ENCODE measurements around the gene ZNF483.

ZNF483 gene

GRCh38 chr9:111481885-111482636 is 42.9 kb upstream of the ZNF483 start:
- H2AFZ ChIP-seq (ENCODE audit: low read length), result no peak overlapping the region
- peaks cover 5% of the 10 kb centered on the region for H4K20me1 ChIP-seq (ENCODE audit: insufficient read depth, low read length, poor library complexity, severe bottlenecking)
- H3K36me3 ChIP-seq (ENCODE audit: insufficient read depth, low read length), result no peaks in the 10 kb centered on the region

GRCh38 chr9:111482694-111483438 is 42.1 kb upstream of the ZNF483 start:
- Histone ChIP-seq H2AFZ (ENCODE audit: low read length) (peak overlapping the region; percentile 74; the same call in 1 of the 2 replicates), H3K4me3 (ENCODE audit: low read length, poor library complexity, severe bottlenecking) (peak overlapping the region; percentile 78), H3K4me2 (ENCODE audit: low read depth, low read length, poor library complexity, severe bottlenecking) (peak overlapping the region; percentile 87), H3K4me1 (ENCODE audit: insufficient read depth, low read length, poor library complexity, severe bottlenecking) (no peaks in the 10 kb centered on the region), H3K27me3 (ENCODE audit: insufficient read depth, low read length, poor library complexity, severe bottlenecking) (no peaks in the 10 kb centered on the region), H3K36me3 (ENCODE audit: insufficient read depth, low read length) (no peaks in the 10 kb centered on the region), H3K79me2 (ENCODE audit: insufficient read depth, low read length) (peaks cover 26% of the 10 kb centered on the region), H3K9me3 (ENCODE audit: insufficient read depth, low read depth, low read length) (no peaks in the 10 kb centered on the region), H3K9ac (ENCODE audit: low read depth, low read length, poor library complexity, severe bottlenecking) (peak overlapping the region; percentile 62), H3K9me2 (replicated peaks; ENCODE audit: low read depth, low read length) (no peaks in the 10 kb centered on the region), H4K20me1 (ENCODE audit: insufficient read depth, low read length, poor library complexity, severe bottlenecking) (peaks cover 5% of the 10 kb centered on the region), H3F3A (ENCODE audit: low read depth) (no peaks in the 10 kb centered on the region)
- TF ChIP-seq EZH2phosphoT487 (IDR thresholded peaks at IDR 0.05; ENCODE audit: borderline replicate concordance) (no peak), CTCF (conservative IDR thresholded peaks at IDR 0.05; ENCODE audit: low read length) (no peak)

More at GRCh38 chr9:111481885-111482636, 42.9 kb upstream of the ZNF483 start:
- H3K9me3 ChIP-seq (ENCODE audit: insufficient read depth, low read depth, low read length), result no peaks in the 10 kb centered on the region
- peaks cover 32% of the 10 kb centered on the region for H3K79me2 ChIP-seq (ENCODE audit: insufficient read depth, low read length)
- no peaks in the 10 kb centered on the region for H3K27me3 ChIP-seq (ENCODE audit: insufficient read depth, low read length, poor library complexity, severe bottlenecking)
- no peak for TF ChIP-seq CTCF (conservative IDR thresholded peaks at IDR 0.05; ENCODE audit: low read length)
- TF ChIP-seq EZH2phosphoT487 (IDR thresholded peaks at IDR 0.05; ENCODE audit: borderline replicate concordance), result no peak
- H3K9me2 ChIP-seq (replicated peaks; ENCODE audit: low read depth, low read length), result no peaks in the 10 kb centered on the region
- H3K4me3 ChIP-seq (ENCODE audit: low read length, poor library complexity, severe bottlenecking), result peak overlapping the region; percentile 78
- no peaks in the 10 kb centered on the region for H3K4me1 ChIP-seq (ENCODE audit: insufficient read depth, low read length, poor library complexity, severe bottlenecking)
- peak overlapping the region; percentile 87 for H3K4me2 ChIP-seq (ENCODE audit: low read depth, low read length, poor library complexity, severe bottlenecking)
- no peaks in the 10 kb centered on the region for H3F3A ChIP-seq (ENCODE audit: low read depth)
- H3K9ac ChIP-seq (ENCODE audit: low read depth, low read length, poor library complexity, severe bottlenecking), result peak overlapping the region; percentile 62

- Histone ChIP-seq H3K9me2 (replicated peaks; ENCODE audit: low read depth, low read length) (no peaks in the 10 kb centered on the region), H3K79me2 (ENCODE audit: insufficient read depth, low read length) (peaks cover 24% of the 10 kb centered on the region), H3K9ac (ENCODE audit: low read depth, low read length, poor library complexity, severe bottlenecking) (no peak overlapping the region)
Observed at GRCh38 chr9:111483439-111483857, 41.5 kb upstream of the ZNF483 start.

More at GRCh38 chr9:111483439-111483857, 41.5 kb upstream of the ZNF483 start:
- Histone ChIP-seq H2AFZ (ENCODE audit: low read length) (no peak overlapping the region; the same call in 1 of the 2 replicates), H3K4me2 (ENCODE audit: low read depth, low read length, poor library complexity, severe bottlenecking) (no peak overlapping the region), H3K36me3 (ENCODE audit: insufficient read depth, low read length) (no peaks in the 10 kb centered on the region), H3K9me3 (ENCODE audit: insufficient read depth, low read depth, low read length) (no peaks in the 10 kb centered on the region), H3K4me1 (ENCODE audit: insufficient read depth, low read length, poor library complexity, severe bottlenecking) (no peaks in the 10 kb centered on the region), H4K20me1 (ENCODE audit: insufficient read depth, low read length, poor library complexity, severe bottlenecking) (peaks cover 5% of the 10 kb centered on the region), H3K4me3 (ENCODE audit: low read length, poor library complexity, severe bottlenecking) (peak overlapping the region; percentile 70), H3K27me3 (ENCODE audit: insufficient read depth, low read length, poor library complexity, severe bottlenecking) (no peaks in the 10 kb centered on the region), H3F3A (ENCODE audit: low read depth) (no peaks in the 10 kb centered on the region)
- no peak for TF ChIP-seq EZH2phosphoT487 (IDR thresholded peaks at IDR 0.05; ENCODE audit: borderline replicate concordance)
- no peak for TF ChIP-seq CTCF (conservative IDR thresholded peaks at IDR 0.05; ENCODE audit: low read length)
